Mammary epithelial cell (primary cell): ENCODE measurements around the gene GIMAP8.

Experiments used
- CTCF ChIP-seq, 2 donors: IDR thresholded peaks in 1 of 2; conservative IDR thresholded peaks in 1 of 2; 2 replicates each; pipeline ENCODE4 v1.5.1; 2011 to 2012; ENCODE audit warnings: inconsistent platforms in 2 of 2, low read length in 2 of 2, mild to moderate bottlenecking in 2 of 2, control low read depth in 1 of 2, low read depth in 1 of 2; ENCODE audit not compliant: insufficient read depth in 1 of 2; ENCODE audit errors: extremely low read depth in 1 of 2
- EZH2 ChIP-seq: IDR thresholded peaks from 2 replicates; pipeline ENCODE4 v1.6.1; 2012; ENCODE audit warnings: low read length, inconsistent platforms, borderline replicate concordance

- no peak for TF ChIP-seq CTCF (conservative IDR thresholded peaks at IDR 0.05 in 1 of 2, IDR thresholded peaks at IDR 0.05 in 1 of 2; ENCODE audit: extremely low read depth in 1 of 2, insufficient read depth in 1 of 2, low read depth in 1 of 2, low read length in 2 of 2)
- TF ChIP-seq EZH2: no peak
Measured at GRCh38 chr7:150481922-150482321, 31.5 kb downstream of the GIMAP8 start.
